NCI-H2107 treated with DMSO at 0.1 percent for 48 hours (cell line): ENCODE measurements around the gene SPEF2.

Experiments
- DNase-seq: peaks from one replicate; lab custom pipeline; 2025; ENCODE audit not compliant: unreplicated experiment; lab: John Stamatoyannopoulos, UW

SPEF2 gene

DNA sequence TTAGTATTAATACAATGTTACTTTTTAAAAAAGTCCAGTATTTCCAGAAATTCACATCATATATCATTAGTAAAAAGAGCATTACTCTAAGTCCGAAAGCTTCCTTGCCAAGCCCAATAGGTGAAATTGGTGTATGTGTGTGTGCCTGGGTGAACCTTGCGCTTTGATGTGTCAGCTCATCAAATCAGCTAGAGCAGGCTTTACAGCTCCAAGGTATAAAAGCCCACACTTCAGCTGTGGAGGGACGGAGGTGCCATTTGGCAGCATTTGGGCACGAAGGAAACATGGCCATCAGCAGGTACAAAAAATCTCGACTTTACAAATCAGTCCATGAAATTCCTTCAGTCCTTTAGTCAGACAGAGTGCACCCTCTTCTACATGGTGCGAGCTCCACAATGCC lies 162.6 kb downstream of the SPEF2 start:
- no peak for DNase-seq

DNA sequence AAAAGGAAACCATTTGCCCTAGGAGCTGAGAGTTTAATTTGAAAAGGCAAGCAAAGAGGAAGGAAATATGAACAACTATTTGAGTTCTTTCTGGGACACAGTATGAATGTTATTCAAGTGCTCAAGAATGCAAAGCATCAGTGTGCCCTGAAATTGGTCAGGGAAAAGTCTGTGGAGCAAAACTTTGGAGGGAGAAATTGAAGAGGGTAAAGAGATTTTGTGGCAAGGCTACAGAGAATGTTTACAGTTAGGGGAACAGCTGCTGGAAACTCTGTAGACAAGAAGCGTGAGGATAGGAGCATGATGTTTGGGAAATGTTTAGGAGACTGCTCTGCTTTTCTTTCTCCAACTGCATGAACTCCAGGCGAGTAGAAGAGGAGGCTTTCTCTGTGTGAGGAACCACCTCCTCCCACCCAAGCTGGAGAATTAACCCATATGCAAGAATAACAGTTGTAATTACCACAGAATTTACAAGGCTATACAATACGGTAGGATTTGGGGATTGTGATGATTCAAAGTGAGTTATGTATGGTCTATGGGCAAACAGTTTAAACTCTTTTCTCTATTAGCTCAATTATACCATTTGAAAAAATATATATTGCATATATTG lies 163.6 kb downstream of the SPEF2 start:
- no peak for DNase-seq

DNA sequence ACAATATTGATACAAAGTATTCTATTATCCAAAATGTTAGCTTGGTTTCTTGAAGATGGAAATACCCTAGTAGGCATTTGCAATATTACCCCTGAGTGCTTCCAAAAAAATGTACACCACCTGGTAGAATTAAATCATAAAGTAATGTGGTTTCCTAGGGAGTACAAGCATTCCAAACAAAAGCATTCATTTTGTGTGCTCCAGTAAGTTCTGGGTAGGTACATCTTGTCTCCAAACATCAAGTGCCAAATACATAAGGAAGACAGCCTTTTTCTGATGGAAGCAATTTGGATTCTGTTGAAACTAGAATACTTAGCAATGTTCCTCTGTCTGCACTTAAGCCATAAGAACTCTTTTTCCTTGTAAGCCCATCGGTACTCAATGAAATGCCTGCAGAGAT lies 165.9 kb downstream of the SPEF2 start:
- no peak for DNase-seq

DNA sequence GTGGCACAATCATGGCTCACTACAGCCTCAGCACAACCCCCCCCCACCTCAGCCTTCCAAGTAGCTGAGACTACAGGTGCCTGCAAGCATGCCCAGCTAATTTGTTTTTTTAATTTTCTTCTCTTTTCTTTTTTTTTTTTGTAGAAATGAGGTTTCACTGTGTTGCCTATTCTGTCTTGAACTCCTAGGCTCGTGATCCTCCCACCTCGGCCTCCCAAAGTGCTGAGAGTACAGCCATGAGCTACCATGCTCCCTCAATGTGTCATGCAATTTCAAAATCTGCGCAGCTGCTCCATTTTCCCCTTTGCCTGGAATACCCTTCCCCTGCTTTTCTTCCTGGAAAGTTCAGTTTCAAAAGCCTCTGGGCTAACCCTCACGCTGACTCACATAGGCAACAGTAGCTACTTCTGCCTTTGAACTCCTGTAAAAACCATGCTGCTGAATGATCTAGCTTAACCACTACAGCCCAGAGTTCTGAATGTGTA lies 168.0 kb downstream of the SPEF2 start:
- DNase-seq = no peak

DNA sequence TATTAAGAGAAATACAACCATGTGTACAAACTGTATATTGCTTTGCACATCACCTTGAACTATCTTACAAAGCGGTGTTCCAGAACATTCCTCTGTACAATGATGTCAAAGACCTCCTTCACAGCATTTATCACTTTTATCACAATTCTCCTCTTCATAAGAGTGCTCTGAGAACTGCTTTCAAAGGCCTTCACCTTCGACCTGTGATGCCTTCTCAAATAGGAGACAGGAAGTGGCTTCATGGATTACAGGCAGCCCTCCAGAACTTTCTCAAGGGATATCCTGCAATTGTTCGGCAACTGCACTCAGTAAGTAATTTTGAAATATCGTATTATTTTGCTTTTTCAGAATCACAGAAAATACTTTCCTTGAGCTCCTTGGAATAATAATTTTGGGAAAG lies 171.1 kb downstream of the SPEF2 start:
- no peak for DNase-seq

DNA sequence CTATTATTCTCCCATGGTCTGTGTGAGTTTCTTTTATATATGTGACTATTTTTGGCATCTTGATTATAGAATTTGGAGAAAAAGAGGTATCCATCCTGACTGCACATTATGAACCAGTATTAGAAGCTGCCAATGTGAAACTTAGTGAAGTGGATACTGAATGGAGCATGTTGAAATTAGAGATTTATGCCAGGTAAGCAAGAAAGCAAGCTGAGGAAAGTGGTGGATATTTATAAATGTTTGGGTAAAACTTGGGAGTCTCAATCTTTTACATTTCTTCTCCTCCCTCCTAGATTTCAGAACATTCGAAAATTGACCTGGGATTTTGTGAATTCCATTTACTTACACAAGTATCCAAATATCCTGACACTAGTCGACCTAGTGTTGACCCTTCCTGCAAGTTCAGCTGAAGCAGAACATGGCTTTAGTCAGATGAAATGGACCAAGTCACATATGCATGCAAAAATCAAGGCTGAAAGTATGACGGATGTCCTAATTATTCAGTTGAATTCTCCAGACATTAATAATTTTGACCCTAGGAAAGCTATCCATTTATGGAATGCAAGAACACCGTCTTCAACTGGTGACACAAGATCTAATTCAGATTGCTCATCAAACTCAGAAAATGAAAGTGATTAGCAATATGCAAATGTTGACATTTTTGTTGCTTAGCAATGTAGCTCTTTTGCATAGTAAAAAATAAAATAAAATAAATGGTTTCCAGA lies 172.2 kb downstream of the SPEF2 start:
- no peak for DNase-seq

DNA sequence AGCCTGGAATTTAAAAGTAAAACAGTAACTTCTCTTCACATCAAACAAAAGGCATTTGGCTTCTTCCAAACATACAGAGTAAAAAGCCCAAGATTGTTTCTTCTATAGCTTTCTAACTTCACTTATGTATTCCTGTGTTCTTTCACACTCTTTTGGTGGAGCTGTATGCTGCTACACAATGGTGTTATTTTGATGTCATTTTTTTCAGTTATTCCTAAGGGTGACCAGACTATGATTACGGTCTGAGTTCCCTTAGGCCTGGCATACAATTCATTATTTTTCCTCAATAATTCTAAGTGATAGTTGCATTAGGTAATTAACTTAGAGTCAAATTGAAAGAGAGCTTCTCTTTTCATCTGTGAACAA lies 172.8 kb downstream of the SPEF2 start:
- DNase-seq = no peak

GRCh38 chr5:35794328-35794619 lies 176.6 kb downstream of the SPEF2 start:
- DNase-seq = peak; percentile 10

- no peak for DNase-seq
Observed at GRCh38 chr5:35794684-35795375, 177.2 kb downstream of the SPEF2 start.

DNA sequence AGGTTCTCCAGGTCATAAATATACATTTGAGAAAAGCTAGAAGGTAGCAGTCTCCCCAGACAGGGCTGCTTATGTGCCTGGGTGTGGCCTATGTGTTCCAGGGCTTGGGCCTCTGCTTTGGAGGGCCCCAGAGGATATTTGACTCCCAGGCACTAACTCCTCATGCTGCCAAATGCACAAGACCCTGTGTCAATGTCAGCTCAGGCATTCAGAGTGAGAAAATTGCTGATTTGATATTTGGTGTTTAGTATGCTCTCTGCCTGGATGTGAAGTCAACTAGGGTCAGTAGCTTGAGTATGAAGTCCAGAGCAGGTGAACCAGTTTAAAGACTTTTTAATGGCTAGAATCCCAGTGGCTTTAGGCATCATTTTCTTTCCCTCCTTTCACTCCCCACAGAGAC lies 181.5 kb downstream of the SPEF2 start:
- DNase-seq = no peak

DNA sequence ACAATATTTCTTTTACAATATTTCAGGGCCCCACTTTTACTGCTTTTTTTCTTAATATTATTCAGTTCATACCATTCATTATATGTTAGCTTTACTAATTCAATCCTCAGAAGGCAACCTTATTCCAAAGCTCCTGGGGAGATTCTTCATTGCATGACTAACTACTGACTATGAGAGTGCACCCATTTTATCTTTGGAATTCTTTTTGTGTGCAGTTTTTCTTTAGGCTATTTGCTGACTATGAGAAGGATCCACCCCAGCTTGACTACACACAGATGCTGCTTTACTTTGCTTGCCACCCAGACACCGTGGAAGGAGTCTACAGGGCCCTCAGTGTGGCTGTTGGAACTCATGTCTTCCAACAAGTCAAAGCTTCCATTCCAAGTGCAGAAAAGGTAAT lies 182.1 kb downstream of the SPEF2 start:
- DNase-seq = no peak

DNA sequence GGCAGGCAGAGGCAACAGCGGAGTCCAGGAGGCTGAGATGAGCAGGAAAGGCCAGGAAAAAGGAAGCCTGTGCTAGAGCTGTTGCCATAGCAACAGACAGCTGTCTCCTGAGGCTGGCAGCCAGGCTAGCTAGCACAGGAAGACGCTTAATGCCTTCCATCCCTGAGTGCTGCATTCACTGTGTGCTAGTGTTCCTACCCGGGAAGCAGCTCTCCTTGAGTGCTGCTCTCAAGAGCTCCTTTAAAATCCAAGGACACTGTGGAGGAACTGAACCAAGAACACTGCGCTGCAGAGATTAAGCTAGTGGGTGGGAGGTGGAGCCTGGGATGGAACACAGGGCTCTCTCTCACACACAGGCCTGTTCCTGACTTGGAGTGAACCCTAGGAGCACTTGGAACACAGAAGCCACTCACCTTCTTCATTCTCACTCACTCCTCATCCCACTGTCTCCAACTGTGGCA lies 185.6 kb downstream of the SPEF2 start:
- peak; percentile 26 for DNase-seq

- DNase-seq = peak; percentile 38
Observed at GRCh38 chr5:35804201-35804653, 186.6 kb downstream of the SPEF2 start.

DNA sequence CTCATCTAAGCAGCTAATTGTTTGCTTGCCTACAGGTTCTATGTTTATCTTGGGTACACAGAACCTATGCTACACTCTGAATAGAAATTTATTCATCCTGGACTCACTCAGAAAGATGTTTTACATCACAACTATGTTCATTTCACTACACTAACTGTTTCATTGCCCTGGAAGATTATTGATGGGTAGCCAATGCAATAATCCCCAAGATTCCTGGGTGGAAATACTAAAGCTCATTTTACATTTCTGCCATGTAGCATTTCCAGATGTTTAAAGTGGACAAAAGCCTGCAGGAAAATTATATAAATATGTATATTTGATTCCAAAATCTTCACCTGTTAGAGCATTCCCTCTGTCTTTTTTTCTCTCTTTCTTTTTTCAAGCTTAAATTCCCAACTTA lies 187.2 kb downstream of the SPEF2 start:
- DNase-seq = no peak

DNA sequence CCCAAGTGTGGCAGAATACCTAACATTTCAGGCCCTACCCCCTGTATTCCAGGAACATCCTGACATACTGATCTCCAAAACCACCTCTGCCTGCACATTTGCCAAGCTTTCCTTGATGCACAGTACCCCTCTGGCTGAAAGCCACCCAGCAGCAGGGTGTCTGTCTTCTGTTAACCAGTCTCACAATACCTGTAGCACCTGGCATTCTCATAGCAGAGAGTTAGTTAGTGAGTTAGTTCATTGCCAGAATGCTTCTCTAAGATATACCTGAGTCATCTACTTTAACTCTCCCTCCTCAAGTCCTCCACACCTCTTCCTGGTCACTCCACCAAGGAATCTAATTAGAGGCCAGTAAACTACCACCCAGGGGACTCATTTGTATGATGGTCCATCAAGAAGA lies 192.9 kb downstream of the SPEF2 start:
- DNase-seq = no peak

DNA sequence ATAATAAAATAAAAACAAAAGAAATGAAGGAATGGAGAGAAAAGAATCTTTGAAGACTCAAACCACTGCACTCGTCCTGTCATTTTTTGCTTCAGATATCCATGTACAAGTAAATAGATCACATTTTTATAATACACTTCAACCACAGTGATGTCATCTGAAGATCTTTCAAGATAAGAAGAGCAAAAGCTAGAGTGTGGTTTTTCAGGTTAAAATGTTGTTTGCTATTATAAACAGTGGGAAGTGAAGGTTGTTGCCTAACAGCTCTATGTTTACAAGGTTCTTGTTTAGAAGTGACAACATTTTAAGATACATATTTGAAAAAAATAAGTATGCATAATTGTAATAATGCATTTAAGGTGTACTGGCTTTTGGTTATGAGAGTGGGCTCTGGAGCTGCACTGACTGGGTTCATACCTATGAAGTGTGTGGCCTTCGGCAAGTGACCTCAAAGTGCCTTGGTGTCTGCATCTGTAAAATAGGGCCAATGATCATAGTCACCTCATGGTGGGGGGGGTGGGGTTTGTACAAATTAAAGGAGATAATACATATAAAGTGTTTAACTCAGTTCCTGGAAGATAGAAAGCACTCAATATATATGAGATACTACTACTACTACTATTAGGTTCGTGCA lies 193.6 kb downstream of the SPEF2 start:
- no peak for DNase-seq

GRCh38 chr5:35813521-35813920 lies 195.9 kb downstream of the SPEF2 start:
- DNase-seq = no peak

GRCh38 chr5:35815089-35815936 lies 197.7 kb downstream of the SPEF2 start:
- DNase-seq = peak; percentile 2

- no peak for DNase-seq
Observed at GRCh38 chr5:35816881-35817521, 199.3 kb downstream of the SPEF2 start.

GRCh38 chr5:35819026-35819425 lies 201.4 kb downstream of the SPEF2 start:
- no peak for DNase-seq
